ENCODE data around the gene TKT.

Gene TKT

DNA sequence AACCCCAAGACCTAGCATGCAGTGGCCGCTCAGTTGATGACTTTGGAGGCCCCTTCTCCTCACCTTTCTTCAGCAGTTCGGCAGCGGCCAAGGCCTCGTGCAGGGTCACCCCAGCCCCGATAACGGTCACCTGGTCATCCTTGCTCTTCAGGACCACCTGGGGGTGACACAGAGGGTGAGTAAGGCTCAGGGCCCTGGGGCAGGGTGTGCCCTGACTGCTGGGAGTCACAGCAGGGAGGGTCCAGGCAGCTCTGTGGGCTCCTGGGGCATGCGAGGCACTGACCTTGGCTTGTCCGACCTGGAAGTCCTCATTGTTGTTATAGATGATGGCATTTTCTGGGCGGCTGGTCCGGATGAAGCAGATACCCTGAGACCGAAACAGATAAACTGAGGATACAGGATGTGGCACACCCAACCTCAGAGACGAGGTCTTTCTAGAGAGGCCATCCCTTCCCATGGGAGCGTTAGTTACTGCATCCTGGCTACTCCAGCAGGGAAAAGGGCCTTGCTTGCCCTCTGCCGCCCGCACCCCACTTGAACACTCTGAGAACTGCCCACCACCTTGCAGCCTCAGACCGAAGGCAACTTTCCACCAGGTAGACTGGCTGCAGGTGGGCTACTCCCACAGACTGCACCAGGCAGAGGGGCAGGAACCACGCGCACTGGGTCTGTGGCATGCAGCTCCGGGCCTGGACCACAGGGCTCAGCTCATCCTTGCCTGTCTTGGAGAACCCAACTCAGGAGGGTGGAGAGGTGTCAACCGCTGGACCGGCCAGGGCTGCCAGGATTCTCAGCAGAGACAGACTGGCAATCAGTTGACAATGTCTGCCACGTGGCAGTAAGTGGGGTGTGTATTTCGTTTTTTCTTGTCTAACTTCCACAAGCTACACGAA lies 27.6 kb downstream of the TKT start:
- Histone ChIP-seq H3K4me1 (ENCODE audit: control insufficient read depth, insufficient read depth, low read length) (no peaks in the 10 kb centered on the region), H3K4me3 (ENCODE audit: low read length) (no peak overlapping the region), H3K27me3 (ENCODE audit: control insufficient read depth, insufficient read depth, low read length) (no peaks in the 10 kb centered on the region), H3K9ac (ENCODE audit: low read depth, low read length) (no peak overlapping the region), H3K4me2 (ENCODE audit: low read length) (no peak overlapping the region), H3K36me3 (ENCODE audit: insufficient read depth, low read length) (peaks cover 100% of the 10 kb centered on the region), H3K9me3 (replicated peaks; ENCODE audit: low read length) (no peaks in the 10 kb centered on the region)

DNA sequence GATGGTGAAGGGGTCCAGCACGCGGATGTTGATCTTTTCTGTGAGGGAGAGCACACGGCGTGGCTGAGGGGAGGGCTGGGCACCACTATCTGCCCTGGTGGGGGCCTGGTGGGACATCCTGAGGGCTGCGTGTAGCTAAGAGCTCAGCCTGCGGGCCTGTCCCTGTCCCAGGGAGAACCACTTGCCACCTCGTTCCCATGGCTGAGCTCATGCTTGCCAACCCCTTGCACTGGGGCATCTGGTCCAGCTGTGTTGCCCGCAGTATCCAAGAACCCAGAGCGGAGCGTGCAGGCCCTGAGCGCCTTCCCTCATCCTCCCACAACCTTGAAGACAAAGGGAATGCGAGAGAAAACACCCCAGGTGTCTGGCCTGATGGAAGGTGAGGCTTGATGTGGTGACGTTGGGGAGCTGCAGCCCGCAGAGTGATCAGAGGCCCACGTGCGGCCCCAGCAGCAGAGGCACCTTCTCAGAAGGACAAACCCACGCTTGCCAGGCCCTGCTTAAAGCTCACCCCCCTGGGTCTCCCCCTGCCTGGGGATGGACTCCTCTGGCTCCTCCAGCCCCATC lies 28.9 kb downstream of the TKT start:
- Histone ChIP-seq H3K4me1 (ENCODE audit: control insufficient read depth, insufficient read depth, low read length) (no peaks in the 10 kb centered on the region), H3K4me3 (ENCODE audit: low read length) (no peak overlapping the region), H3K36me3 (ENCODE audit: insufficient read depth, low read length) (peaks cover 100% of the 10 kb centered on the region), H3K4me2 (ENCODE audit: low read length) (no peak overlapping the region), H3K9ac (ENCODE audit: low read depth, low read length) (no peak overlapping the region), H3K27me3 (ENCODE audit: control insufficient read depth, insufficient read depth, low read length) (no peaks in the 10 kb centered on the region), H3K9me3 (replicated peaks; ENCODE audit: low read length) (no peaks in the 10 kb centered on the region)

DNA sequence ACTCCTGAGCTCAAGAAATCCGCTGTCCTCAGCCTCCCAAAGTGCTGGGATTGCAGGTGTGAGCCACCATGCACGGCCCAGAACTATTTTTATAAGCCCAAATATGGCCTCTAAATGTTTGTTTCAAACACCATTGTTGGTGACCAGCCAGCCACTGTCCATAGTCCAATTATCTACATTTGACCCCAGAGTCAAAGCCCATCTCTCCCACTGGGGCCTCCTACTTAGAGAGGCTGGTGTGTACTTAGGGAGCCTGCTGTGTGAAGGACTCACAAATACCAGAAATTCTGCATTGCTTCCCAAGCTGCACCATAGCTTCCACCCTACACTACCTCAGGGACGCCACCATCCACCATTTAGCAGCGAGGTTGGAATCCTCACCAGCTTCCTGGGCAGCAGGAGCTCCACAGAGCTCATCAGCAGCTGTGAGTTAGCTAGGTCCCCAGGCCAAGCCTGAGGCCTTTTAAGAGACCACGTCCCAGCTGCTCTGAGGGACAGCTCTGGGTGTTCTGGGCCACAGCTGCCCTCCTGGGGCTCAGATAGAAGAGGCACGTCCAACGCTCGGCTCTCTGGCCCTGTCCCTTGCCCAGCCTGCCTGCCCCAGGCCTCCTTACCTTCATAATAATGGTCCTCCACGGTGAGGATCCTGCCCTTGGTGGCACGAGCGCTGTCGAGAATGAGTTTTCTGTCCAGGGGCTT lies 29.5 kb downstream of the TKT start:
- H3K4me3 ChIP-seq (ENCODE audit: low read length): no peak overlapping the region
- peaks cover 98% of the 10 kb centered on the region for H3K36me3 ChIP-seq (ENCODE audit: insufficient read depth, low read length)
- no peaks in the 10 kb centered on the region for H3K9me3 ChIP-seq (replicated peaks; ENCODE audit: low read length)
- H3K9ac ChIP-seq (ENCODE audit: low read depth, low read length): no peak overlapping the region
- H3K27me3 ChIP-seq (ENCODE audit: control insufficient read depth, insufficient read depth, low read length): no peaks in the 10 kb centered on the region
- H3K4me2 ChIP-seq (ENCODE audit: low read length): no peak overlapping the region
- H3K4me1 ChIP-seq (ENCODE audit: control insufficient read depth, insufficient read depth, low read length): no peaks in the 10 kb centered on the region

DNA sequence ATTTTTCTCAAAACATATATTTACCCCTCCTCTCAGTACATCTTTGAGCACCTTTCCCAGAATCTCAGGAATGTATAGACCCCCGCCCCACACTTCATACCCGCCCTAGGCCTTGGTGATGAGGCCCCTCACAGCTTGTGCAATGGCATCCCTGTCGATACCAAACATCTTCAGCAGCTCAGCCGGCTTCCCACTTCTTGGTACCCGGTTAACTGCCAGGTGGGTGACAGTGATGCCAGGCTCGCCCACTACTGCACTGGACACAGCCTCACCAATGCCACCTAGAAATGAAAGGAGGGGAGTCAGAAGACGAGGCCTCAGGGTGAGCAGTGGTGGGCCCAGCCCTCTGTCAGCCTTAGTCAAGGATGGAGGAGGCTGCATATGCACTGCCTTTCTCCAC lies 30.2 kb downstream of the TKT start:
- Histone ChIP-seq H3K36me3 (ENCODE audit: insufficient read depth, low read length) (peaks cover 91% of the 10 kb centered on the region), H3K9ac (ENCODE audit: low read depth, low read length) (no peak overlapping the region), H3K4me1 (ENCODE audit: control insufficient read depth, insufficient read depth, low read length) (no peaks in the 10 kb centered on the region), H3K4me3 (ENCODE audit: low read length) (no peak overlapping the region), H3K9me3 (replicated peaks; ENCODE audit: low read length) (no peaks in the 10 kb centered on the region), H3K4me2 (ENCODE audit: low read length) (no peak overlapping the region), H3K27me3 (ENCODE audit: control insufficient read depth, insufficient read depth, low read length) (no peaks in the 10 kb centered on the region)

DNA sequence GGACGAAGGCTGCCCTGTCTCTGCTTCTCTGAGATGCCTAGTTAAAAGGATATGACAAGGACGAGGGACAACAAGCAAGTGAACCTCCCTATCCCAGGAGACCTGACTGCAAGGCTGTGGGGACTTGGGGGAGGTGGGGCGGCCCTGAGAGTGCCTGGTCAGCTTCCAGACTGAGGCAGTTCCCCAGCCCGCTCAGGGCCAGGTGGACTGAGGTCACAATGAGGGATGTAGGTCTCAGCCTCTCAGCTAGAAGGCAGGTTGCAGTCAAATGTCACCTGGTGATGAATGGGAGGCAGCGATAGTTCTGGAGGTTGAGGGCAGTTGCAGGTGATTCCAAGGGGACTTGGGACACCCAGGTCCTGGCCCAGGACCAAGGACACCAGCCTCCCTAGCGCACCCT lies 30.6 kb downstream of the TKT start:
- H3K4me1 ChIP-seq (ENCODE audit: control insufficient read depth, insufficient read depth, low read length): no peaks in the 10 kb centered on the region
- H3K36me3 ChIP-seq (ENCODE audit: insufficient read depth, low read length): peaks cover 86% of the 10 kb centered on the region
- no peaks in the 10 kb centered on the region for H3K9me3 ChIP-seq (replicated peaks; ENCODE audit: low read length)
- no peak overlapping the region for H3K9ac ChIP-seq (ENCODE audit: low read depth, low read length)
- H3K4me2 ChIP-seq (ENCODE audit: low read length): no peak overlapping the region
- H3K4me3 ChIP-seq (ENCODE audit: low read length): no peak overlapping the region
- H3K27me3 ChIP-seq (ENCODE audit: control insufficient read depth, insufficient read depth, low read length): no peaks in the 10 kb centered on the region

DNA sequence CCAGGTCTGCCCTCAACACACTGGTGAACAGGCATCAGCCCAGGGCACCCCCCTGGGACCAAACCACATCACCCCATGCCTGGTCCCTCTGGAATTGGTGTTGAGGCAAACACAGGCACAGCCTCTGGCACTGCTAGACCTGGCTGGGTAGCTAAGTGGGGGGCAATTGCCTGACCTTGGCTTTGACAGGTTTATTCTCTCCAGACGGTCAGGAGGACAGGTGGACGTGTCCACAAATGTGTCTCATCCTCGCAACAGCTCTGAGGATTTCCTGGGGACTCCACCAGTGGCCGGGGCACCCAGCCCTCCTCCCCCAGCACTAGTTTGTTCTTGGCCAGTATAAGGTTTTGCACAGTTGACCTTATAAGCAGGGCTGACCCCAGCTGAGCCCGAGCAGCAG lies 31.3 kb downstream of the TKT start:
- Histone ChIP-seq H3K4me3 (ENCODE audit: low read length) (no peak overlapping the region), H3K36me3 (ENCODE audit: insufficient read depth, low read length) (peaks cover 80% of the 10 kb centered on the region), H3K4me2 (ENCODE audit: low read length) (no peak overlapping the region), H3K9ac (ENCODE audit: low read depth, low read length) (no peak overlapping the region), H3K9me3 (replicated peaks; ENCODE audit: low read length) (no peaks in the 10 kb centered on the region), H3K4me1 (ENCODE audit: control insufficient read depth, insufficient read depth, low read length) (no peaks in the 10 kb centered on the region), H3K27me3 (ENCODE audit: control insufficient read depth, insufficient read depth, low read length) (no peaks in the 10 kb centered on the region)

DNA sequence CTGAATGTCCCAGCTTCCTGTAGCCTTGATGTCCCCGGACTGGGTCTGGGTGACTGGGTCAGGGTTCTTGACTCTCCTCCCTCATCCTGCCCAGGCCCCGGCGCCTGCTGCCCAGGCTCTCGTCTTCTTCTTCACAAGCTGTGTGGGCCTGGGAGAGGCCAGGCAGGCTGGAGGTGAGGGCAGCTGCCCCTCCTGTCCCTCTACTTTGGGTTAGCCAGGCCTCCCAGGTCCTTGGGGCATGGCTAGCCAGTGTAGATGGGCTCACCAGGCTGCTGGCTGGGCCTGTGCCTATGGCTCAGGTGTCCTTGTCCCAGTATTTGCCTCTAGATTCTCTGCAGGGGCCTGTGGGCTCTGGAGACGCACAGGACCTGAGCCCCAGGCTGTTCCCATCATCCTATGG lies 31.8 kb downstream of the TKT start:
- Histone ChIP-seq H3K4me1 (ENCODE audit: control insufficient read depth, insufficient read depth, low read length) (no peaks in the 10 kb centered on the region), H3K9ac (ENCODE audit: low read depth, low read length) (no peak overlapping the region), H3K27me3 (ENCODE audit: control insufficient read depth, insufficient read depth, low read length) (no peaks in the 10 kb centered on the region), H3K36me3 (ENCODE audit: insufficient read depth, low read length) (peaks cover 75% of the 10 kb centered on the region), H3K4me3 (ENCODE audit: low read length) (no peak overlapping the region), H3K9me3 (replicated peaks; ENCODE audit: low read length) (no peaks in the 10 kb centered on the region), H3K4me2 (ENCODE audit: low read length) (no peak overlapping the region)

DNA sequence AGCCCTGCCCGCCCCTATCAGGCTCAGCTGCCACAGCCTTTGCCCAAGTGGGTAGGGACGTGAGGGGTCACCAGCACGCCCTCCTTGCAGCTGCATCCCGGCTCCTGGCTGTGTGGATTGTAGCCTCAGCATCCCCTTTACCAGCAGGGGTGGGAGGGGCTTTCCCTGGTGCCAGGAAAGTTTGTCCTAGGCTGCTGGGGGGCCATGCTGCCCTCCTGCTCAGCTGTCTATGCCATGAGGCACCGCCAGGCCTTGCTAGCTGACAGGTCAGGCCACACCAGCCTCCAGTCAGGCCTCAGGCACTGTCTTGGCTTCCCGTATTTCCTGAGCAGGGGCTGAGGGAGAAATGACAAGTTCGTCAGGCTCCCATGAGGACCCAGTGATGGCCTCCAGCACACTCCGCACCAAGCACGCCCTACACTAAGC lies 32.3 kb downstream of the TKT start:
- peaks cover 70% of the 10 kb centered on the region for H3K36me3 ChIP-seq (ENCODE audit: insufficient read depth, low read length)

DNA sequence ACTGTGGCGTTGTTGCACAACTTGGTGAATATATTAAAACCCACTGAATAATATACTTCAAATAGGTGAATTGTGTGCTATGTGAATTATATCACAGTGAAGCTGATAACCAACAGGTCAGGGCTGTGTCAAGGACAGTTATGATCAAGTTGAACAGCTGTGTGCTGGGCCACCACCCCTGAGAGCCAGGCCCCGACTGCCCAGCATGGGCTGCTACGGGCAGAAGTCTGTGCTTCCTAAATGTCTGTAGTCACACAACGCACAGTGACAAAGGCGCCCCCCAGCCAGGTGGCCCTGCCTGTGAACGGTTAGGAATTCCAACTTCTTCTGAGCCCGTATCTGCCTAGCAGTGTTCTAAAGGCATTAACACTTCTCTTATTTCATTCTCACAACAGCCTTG lies 32.8 kb downstream of the TKT start:
- Histone ChIP-seq H3K4me2 (ENCODE audit: low read length) (no peak overlapping the region), H3K36me3 (ENCODE audit: insufficient read depth, low read length) (peaks cover 65% of the 10 kb centered on the region), H3K4me1 (ENCODE audit: control insufficient read depth, insufficient read depth, low read length) (no peaks in the 10 kb centered on the region)

More for the DNA sequence above, 32.3 kb downstream of the TKT start:
- Histone ChIP-seq H3K4me1 (ENCODE audit: control insufficient read depth, insufficient read depth, low read length) (no peaks in the 10 kb centered on the region), H3K4me2 (ENCODE audit: low read length) (no peak overlapping the region), H3K9ac (ENCODE audit: low read depth, low read length) (no peak overlapping the region), H3K9me3 (replicated peaks; ENCODE audit: low read length) (no peaks in the 10 kb centered on the region), H3K27me3 (ENCODE audit: control insufficient read depth, insufficient read depth, low read length) (no peaks in the 10 kb centered on the region), H3K4me3 (ENCODE audit: low read length) (no peak overlapping the region)

DNA sequence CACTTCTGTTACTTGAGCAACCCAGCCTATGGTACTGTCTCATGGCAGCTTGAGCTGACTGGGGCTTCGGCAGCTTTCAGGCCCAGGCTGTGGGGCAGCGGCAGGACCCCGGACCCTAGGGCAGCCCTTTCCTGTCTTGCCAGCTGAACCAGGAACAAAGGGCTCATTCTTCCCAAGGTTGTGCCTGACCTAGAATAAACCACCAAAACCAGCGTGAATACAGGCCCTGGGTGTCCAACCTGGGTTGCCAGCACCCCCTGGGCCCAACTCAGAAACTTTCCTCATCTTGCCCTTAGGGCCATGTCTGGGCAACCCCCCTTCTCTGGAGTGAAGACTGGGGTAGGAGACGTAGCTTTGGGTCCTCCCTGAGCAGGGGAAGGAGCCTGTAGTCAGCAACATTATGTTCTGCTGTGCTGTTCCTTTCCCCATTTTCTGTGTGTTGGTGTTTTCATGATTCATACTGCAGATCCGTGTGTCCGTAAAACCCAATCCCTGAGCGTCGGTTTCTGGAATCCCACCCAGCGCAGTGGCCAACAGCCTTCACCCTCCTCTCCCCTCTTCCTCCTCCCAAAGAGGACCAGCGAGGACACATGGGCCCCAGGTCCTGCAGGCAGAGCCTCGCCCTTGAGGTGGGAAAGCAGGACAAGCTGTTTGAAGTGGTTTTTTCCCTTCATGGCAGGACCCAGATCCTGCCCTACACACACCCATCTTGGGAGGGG lies 33.5 kb downstream of the TKT start:
- H3K9ac ChIP-seq (ENCODE audit: low read depth, low read length): no peak overlapping the region
- H3K4me2 ChIP-seq (ENCODE audit: low read length): no peak overlapping the region
- H3K36me3 ChIP-seq (ENCODE audit: insufficient read depth, low read length): peaks cover 58% of the 10 kb centered on the region
- H3K27me3 ChIP-seq (ENCODE audit: control insufficient read depth, insufficient read depth, low read length): no peaks in the 10 kb centered on the region
- no peak overlapping the region for H3K4me3 ChIP-seq (ENCODE audit: low read length)
- H3K9me3 ChIP-seq (replicated peaks; ENCODE audit: low read length): no peaks in the 10 kb centered on the region
- no peaks in the 10 kb centered on the region for H3K4me1 ChIP-seq (ENCODE audit: control insufficient read depth, insufficient read depth, low read length)

More for the DNA sequence above, 32.8 kb downstream of the TKT start:
- no peak overlapping the region for H3K9ac ChIP-seq (ENCODE audit: low read depth, low read length)
- no peak overlapping the region for H3K4me3 ChIP-seq (ENCODE audit: low read length)
- H3K27me3 ChIP-seq (ENCODE audit: control insufficient read depth, insufficient read depth, low read length): no peaks in the 10 kb centered on the region
- H3K9me3 ChIP-seq (replicated peaks; ENCODE audit: low read length): no peaks in the 10 kb centered on the region

DNA sequence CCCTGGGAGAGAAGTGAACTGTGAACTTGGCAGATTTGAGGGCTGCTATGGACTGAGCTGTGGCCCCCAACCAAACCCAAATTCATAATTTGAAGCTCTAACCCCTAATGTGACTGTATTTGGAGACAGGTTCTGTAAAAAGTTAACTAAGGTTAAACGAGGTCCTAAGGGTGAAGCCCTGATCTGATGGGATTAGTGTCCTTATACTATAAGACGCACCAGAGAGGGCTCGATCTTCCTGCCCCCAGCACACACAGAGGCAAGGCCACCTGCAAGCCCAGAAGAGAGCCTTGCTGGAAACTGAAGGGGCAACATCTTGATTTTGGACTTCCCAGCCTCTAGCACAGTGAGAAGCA lies 34.0 kb downstream of the TKT start:
- peaks cover 53% of the 10 kb centered on the region for H3K36me3 ChIP-seq (ENCODE audit: insufficient read depth, low read length)
- no peaks in the 10 kb centered on the region for H3K27me3 ChIP-seq (ENCODE audit: control insufficient read depth, insufficient read depth, low read length)
- H3K4me1 ChIP-seq (ENCODE audit: control insufficient read depth, insufficient read depth, low read length): no peaks in the 10 kb centered on the region
- H3K9ac ChIP-seq (ENCODE audit: low read depth, low read length): no peak overlapping the region
- H3K4me2 ChIP-seq (ENCODE audit: low read length): no peak overlapping the region
- no peak overlapping the region for H3K4me3 ChIP-seq (ENCODE audit: low read length)
- no peaks in the 10 kb centered on the region for H3K9me3 ChIP-seq (replicated peaks; ENCODE audit: low read length)
